Left lung (tissue), 10 donors: ENCODE data around the gene PRM3. TPM values are rescaled to one million over a fixed set of nuclear protein-coding genes. Genes with fewer than 3 reads are reported as not detected.

Experiments
- ATAC-seq: fragments of 200-7000 bp; cut with Tn5 transposase; one replicate; pipeline ENCODE4 v1.9.1; 2020; ENCODE audit warnings: moderate library complexity
- DNase-seq, 4 donors: peaks; one replicate each; pipeline ENCODE4 v3.0.0-alpha.2; 2013 to 2020
- H3K27ac ChIP-seq, 2 donors: fragments of 200-600 bp; sonication (generic) in 1 of 2; one replicate each; pipeline versions ENCODE4 v1.5.0 to v1.8.0; 2020 to 2021
- H3K27me3 ChIP-seq, 2 donors: fragments of 200-600 bp; sonication (generic) in 1 of 2; one replicate each; pipeline versions ENCODE4 v1.5.0 to v1.8.0; 2020 to 2021
- H3K36me3 ChIP-seq, 2 donors: fragments of 200-600 bp; sonication (generic) in 1 of 2; one replicate each; pipeline versions ENCODE4 v1.5.0 to v1.8.0; 2020 to 2021
- H3K4me1 ChIP-seq, 2 donors: fragments of 200-600 bp; one replicate each; pipeline ENCODE4 v1.8.0; 2021
- H3K4me3 ChIP-seq, 2 donors: fragments of 200-600 bp; sonication (generic) in 1 of 2; one replicate each; pipeline versions ENCODE4 v1.5.0 to v1.8.0; 2020 to 2021; ENCODE audit warnings: mild to moderate bottlenecking in 1 of 2
- H3K9me3 ChIP-seq, 2 donors: fragments of 200-600 bp; sonication (generic) in 1 of 2; one replicate each; pipeline versions ENCODE4 v1.5.0 to v1.8.0; 2020 to 2021
- CTCF ChIP-seq, 2 donors: fragments of 200-600 bp; sonication (generic) in 1 of 2; IDR thresholded peaks; one replicate each; pipeline versions ENCODE4 v1.5.0 to v1.8.0; 2021; ENCODE audit warnings: antibody characterized with exemption in 2 of 2
- intact Hi-C, 2 donors: fragments of 100-400 bp; cut with DNase I; formaldehyde crosslinking; loops; one replicate each; pipeline versions ENCODE4 v1.11.2 to v1.14.2; 2022
- polyA plus RNA-seq, 6 donors: library from polyadenylated mRNA; unstranded; fragments of 120-200 nt; gene quantifications; one replicate each; pipeline ENCODE4 v1.2.1, GENCODE V29; 2013; ENCODE audit not compliant: insufficient read length in 6 of 6
- total RNA-seq, 2 donors: library from RNA; stranded (reverse); fragmentation: NEBNext Ultra II Directional; extraction: Animal tissue kit (Norgen Biotek cat#: 25700); gene quantifications; one replicate each; pipeline ENCODE4 v1.2.1, GENCODE V29; 2021
- donor health status: DM: no; HTN: yes; CAD: no.
- donor health status: DM: no; HTN: no; CAD: no.

The PRM3 gene
- total and polyA plus RNA-seq, 8 donors: not detected

GRCh38 chr16:11298143-11298900 lies 24.9 kb upstream of the PRM3 start:
- H3K4me1 ChIP-seq: peaks cover 19 to 23% of the 10 kb centered on the region in 2 donors
- H3K4me3 ChIP-seq: peak overlapping the region in 1 of 2 donors; percentile 1
- intact Hi-C loops: no loop called here
- no peak for TF ChIP-seq CTCF (IDR thresholded peaks at IDR 0.05)
- H3K36me3 ChIP-seq: no peaks in the 10 kb centered on the region
- ATAC-seq: peak; percentile 1
- no peaks in the 10 kb centered on the region for H3K9me3 ChIP-seq
- peak overlapping the region; percentile 41 to 46 for H3K27ac ChIP-seq
- no peak for DNase-seq
- H3K27me3 ChIP-seq: no peaks in the 10 kb centered on the region

- no peak for TF ChIP-seq CTCF (IDR thresholded peaks at IDR 0.05)
- ATAC-seq: peak; percentile 95
Observed at GRCh38 chr16:11297492-11298142, 24.2 kb upstream of the PRM3 start.

GRCh38 chr16:11296706-11297491 lies 23.5 kb upstream of the PRM3 start:
- Histone ChIP-seq H3K9me3 (no peaks in the 10 kb centered on the region), H3K27me3 (no peaks in the 10 kb centered on the region), H3K36me3 (no peaks in the 10 kb centered on the region), H3K4me1 (peaks cover 19 to 23% of the 10 kb centered on the region in 2 donors), H3K27ac (peak overlapping the region; percentile 41 to 46), H3K4me3 (no peak overlapping the region)
- intact Hi-C loops: no loop called here
- TF ChIP-seq CTCF (IDR thresholded peaks at IDR 0.05): no peak
- ATAC-seq (peak; percentile 69), DNase-seq (no peak)

More at GRCh38 chr16:11297492-11298142, 24.2 kb upstream of the PRM3 start:
- no peaks in the 10 kb centered on the region for H3K9me3 ChIP-seq
- H3K4me1 ChIP-seq: peaks cover 19 to 23% of the 10 kb centered on the region in 2 donors
- intact Hi-C loops: no loop called here
- DNase-seq: peak in 3 of 4 donors; percentile 76 to 92 (median 92)
- H3K27ac ChIP-seq: peak overlapping the region; percentile 41 to 46
- no peaks in the 10 kb centered on the region for H3K27me3 ChIP-seq
- no peaks in the 10 kb centered on the region for H3K36me3 ChIP-seq
- H3K4me3 ChIP-seq: peak overlapping the region in 1 of 2 donors; percentile 1

- Histone ChIP-seq H3K27me3 (no peaks in the 10 kb centered on the region), H3K9me3 (no peaks in the 10 kb centered on the region), H3K36me3 (no peaks in the 10 kb centered on the region), H3K4me1 (peaks cover 19 to 23% of the 10 kb centered on the region in 2 donors), H3K4me3 (no peak overlapping the region), H3K27ac (peak overlapping the region in 1 of 2 donors; percentile 41)
- intact Hi-C loops: no loop called here
- no peak for TF ChIP-seq CTCF (IDR thresholded peaks at IDR 0.05)
- no peak for ATAC-seq
- DNase-seq: no peak
Observed at GRCh38 chr16:11296351-11296705, 22.9 kb upstream of the PRM3 start.

- H3K27ac ChIP-seq: no peak overlapping the region
- DNase-seq (no peak), ATAC-seq (no peak)
- no peaks in the 10 kb centered on the region for H3K36me3 ChIP-seq
- intact Hi-C loops: no loop called here
- peaks cover 19 to 23% of the 10 kb centered on the region in 2 donors for H3K4me1 ChIP-seq
- TF ChIP-seq CTCF (IDR thresholded peaks at IDR 0.05): no peak
- no peak overlapping the region for H3K4me3 ChIP-seq
- no peaks in the 10 kb centered on the region for H3K9me3 ChIP-seq
- no peaks in the 10 kb centered on the region for H3K27me3 ChIP-seq
Observed at GRCh38 chr16:11295672-11296071, 22.2 kb upstream of the PRM3 start.
